PC-9 (cell line): Measurements from ENCODE around the gene ACY1.

Experiments
- CTCF ChIP-seq: fragments of 200-600 bp; sonication (generic); conservative IDR thresholded peaks from 2 replicates; pipeline ENCODE4 v1.6.1; 2017; ENCODE audit warnings: mixed run types, antibody characterized with exemption, mild to moderate bottlenecking, moderate library complexity
- EZH2 ChIP-seq: fragments of 200-600 bp; sonication (generic); IDR thresholded peaks from 2 replicates; pipeline ENCODE4 v1.8.0; 2017; ENCODE audit warnings: antibody characterized with exemption, low read depth

- TF ChIP-seq CTCF (no peak), EZH2 (no peak)
Observed at GRCh38 chr3:51966922-51967383, 16.4 kb upstream of the ACY1 start.
